ENCODE data around the gene CLASRP.
A peak's percentile ranks its signal among the peaks of the same experiment; 100 is the strongest.

Gene CLASRP

DNA sequence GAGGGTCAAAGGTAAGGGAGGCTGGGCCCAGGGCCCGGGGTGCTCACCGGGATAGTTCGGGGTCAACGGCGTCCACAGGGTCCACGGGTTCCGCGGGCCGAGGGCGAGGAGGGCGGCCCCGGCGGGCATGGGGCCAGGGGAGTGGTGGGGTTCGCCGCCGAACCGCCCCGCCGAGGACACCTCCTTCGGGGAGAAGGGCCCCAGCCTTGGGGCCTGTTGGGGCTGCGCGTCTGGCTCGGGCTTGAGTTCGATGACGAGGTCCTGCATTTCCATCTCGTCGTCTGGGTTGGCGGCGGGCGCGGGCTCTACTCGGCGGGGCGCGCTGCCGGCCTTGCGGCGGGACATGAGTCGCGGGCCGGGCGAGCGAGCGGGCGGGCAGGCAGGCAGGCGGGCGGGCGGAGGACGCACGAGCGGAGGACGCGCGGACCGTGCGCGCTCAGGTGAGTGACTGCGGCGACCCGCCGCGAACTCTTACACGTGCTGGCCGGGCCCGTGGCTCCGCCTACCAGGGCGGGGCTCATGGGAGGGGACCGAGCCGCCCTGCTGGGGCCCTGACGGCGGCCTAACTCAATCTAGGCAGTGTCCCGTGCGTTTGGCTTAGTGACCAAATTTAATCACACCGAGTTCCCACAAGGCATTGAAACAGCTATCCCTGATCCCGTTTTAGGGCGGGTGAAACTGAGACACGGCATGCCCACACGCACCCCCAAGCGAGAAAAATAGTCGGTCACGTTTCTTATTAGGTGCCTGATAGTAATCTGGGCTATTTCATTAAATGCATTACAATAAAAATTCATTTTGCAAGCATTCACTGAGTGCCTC, 37.4 kb downstream of the CLASRP start, which contains the start of gene ZNF296:
TSS of gene ZNF296 (minus strand) at position 450 of the 822 bp plus-strand sequence. CDS start at position 345, 105 bp downstream.
- Histone ChIP-seq H3K9ac (ENCODE audit: low read depth, low read length) (peak within 1 kb of the TSS; percentile 41; the same call in 1 of the 2 replicates), H3K9me3 (ENCODE audit: control insufficient read depth, insufficient read depth, low read length) (no peaks in the 10 kb centered on the region), H3K4me1 (ENCODE audit: control insufficient read depth, insufficient read depth, low read length) (peaks cover 42% of the 10 kb centered on the region), H3K27me3 (ENCODE audit: control insufficient read depth, insufficient read depth, low read length) (no peaks in the 10 kb centered on the region), H3K27ac (ENCODE audit: low read depth, low read length) (peak within 1 kb of the TSS; percentile 75), H3K4me3 (ENCODE audit: low read depth, low read length) (peak within 1 kb of the TSS; percentile 90), H3K36me3 (ENCODE audit: control insufficient read depth, insufficient read depth, low read length) (peaks cover 22% of the 10 kb centered on the region)

DNA sequence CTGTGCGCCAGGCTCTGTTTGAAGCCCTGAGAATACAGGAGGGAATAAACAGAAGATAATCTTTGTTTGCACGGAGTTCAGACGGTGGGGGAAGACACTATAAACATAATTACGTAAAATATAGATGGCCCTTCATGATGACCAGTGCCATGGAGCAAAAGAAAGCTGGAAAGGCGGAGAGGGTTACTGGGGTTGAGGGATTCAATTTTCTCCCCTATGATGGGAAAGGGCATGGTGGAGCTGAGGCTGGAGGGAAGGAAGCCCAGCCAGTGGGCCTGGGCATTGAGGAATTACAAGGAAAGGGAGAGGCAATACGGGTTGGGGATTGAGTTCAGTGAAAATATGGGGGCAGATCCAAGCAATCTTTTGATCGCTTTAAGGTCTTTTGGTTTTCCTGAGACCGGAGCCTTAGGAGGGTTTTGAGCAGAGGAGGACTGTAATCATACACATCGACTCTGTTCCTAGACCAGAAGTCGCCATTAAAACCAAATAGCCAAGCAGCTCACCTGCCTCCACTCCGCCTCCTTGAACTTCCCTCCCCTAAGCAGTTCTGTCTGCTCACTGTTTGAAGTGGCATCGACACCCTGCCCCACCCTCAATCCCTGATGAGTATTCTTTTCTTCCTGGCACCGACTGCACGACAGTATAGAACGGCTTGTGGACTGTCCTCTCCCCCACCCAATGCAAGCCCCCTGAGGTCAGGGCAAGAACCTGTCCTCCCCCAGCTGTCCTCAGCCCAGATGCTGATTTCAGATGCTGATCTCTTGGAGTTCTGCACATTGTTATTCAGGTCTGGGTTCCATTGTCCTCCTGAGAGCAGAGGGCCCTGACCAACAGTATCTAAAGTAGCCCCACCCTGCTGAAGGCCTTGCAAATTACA, 38.2 kb downstream of the CLASRP start:
- peaks cover 43% of the 10 kb centered on the region for H3K4me1 ChIP-seq (ENCODE audit: control insufficient read depth, insufficient read depth, low read length)
- H3K36me3 ChIP-seq (ENCODE audit: control insufficient read depth, insufficient read depth, low read length) = peaks cover 21% of the 10 kb centered on the region
- peak overlapping the region; percentile 90 for H3K4me3 ChIP-seq (ENCODE audit: low read depth, low read length)

DNA sequence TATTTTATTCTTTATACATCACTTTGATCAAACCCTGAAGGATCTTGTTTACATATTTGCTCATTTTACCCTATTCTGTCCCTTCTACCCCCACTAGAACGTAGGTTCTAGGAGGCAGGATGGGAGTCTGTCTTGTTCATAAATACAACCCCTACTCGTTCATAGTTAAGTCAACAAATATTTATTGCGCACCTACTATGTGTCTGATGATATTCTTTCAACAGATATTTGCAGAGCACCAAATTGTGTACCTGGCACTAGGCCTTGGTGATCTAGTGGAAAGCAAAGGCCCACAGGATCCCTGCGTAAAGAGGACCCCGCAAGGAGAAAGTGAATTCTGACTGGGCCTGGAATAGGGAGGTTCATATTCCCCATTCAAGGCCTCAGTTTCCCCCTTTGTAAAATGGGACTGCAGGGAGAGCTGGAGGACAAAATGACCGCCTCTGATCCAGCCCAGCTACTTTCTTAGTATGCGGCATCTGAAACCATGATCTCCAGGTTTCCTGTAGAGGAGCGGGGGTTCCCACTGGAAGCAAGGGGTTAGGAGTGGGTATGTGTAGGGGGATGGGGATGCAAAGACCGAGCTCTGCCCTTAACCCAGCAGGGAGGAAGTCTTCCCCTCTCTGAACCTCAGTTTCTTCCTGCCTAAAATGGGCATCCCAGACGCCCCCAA, 39.7 kb downstream of the CLASRP start:
- H3K4me1 ChIP-seq (ENCODE audit: control insufficient read depth, insufficient read depth, low read length) = peaks cover 43% of the 10 kb centered on the region
- no peaks in the 10 kb centered on the region for H3K9me3 ChIP-seq (ENCODE audit: control insufficient read depth, insufficient read depth, low read length)
- H3K4me3 ChIP-seq (ENCODE audit: low read depth, low read length) = peak overlapping the region; percentile 97
- peaks cover 17% of the 10 kb centered on the region for H3K36me3 ChIP-seq (ENCODE audit: control insufficient read depth, insufficient read depth, low read length)
- H3K27ac ChIP-seq (ENCODE audit: low read depth, low read length) = peak overlapping the region; percentile 99
- no peaks in the 10 kb centered on the region for H3K27me3 ChIP-seq (ENCODE audit: control insufficient read depth, insufficient read depth, low read length)
- H3K9ac ChIP-seq (ENCODE audit: low read depth, low read length) = peak overlapping the region; percentile 93

More for the DNA sequence above, 38.2 kb downstream of the CLASRP start:
- Histone ChIP-seq H3K27me3 (ENCODE audit: control insufficient read depth, insufficient read depth, low read length) (no peaks in the 10 kb centered on the region), H3K9ac (ENCODE audit: low read depth, low read length) (0 out of 2 replicates have a peak overlapping the region, but pooled peaks have one; percentile 3), H3K9me3 (ENCODE audit: control insufficient read depth, insufficient read depth, low read length) (no peaks in the 10 kb centered on the region), H3K27ac (ENCODE audit: low read depth, low read length) (peak overlapping the region; percentile 75)

DNA sequence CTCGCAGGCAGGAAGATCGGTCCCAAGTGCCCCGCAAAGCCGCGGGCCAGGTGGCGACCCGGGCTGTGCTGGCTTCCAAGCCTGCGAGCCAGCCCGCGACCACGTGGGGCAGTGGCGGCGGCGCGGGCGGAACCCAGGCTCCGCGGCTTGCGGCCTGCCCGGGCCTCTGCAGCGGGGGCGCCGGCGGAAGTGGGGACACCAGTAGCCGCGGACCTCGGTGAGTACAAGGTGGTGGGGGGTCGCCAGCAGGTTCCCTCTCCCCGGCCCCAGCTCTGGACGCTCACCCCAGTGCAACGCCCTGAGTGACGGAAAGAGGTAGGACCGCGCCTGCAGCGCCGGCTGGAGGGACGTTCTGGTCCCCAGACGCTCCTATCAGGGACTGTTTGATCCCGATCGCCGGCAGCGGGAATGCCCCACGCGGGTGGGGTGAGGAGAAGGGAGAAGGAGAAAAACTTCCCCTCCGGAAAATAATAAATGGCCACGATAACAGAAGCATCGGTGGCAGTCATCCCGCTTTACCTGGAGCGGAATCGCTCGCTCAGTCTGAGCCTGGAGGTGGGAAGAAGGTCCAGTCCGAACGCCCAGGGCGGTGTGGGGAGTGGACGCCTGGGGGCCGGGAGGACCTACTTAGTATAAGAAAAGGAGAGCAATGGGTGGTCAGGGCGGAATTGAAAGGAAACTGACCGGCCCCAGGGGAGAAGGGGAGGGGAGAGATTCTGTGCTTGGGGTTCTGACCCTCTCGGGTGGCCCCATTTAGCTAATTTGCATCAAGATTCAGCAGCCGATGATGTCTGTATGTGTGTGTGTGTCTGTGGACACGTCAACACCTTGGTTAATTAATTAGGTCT, 40.4 kb downstream of the CLASRP start, which contains the start of gene GEMIN7:
TSS of gene GEMIN7 (plus strand) at position 198 of the 848 bp plus-strand sequence. CDS start 10,855 bp downstream, outside the sequence.
- peak within 1 kb of the TSS; percentile 99 for H3K27ac ChIP-seq (ENCODE audit: low read depth, low read length)
- H3K36me3 ChIP-seq (ENCODE audit: control insufficient read depth, insufficient read depth, low read length) = peaks cover 16% of the 10 kb centered on the region
- peaks cover 41% of the 10 kb centered on the region for H3K4me1 ChIP-seq (ENCODE audit: control insufficient read depth, insufficient read depth, low read length)
- H3K9ac ChIP-seq (ENCODE audit: low read depth, low read length) = peak within 1 kb of the TSS; percentile 93
- no peaks in the 10 kb centered on the region for H3K9me3 ChIP-seq (ENCODE audit: control insufficient read depth, insufficient read depth, low read length)
- H3K27me3 ChIP-seq (ENCODE audit: control insufficient read depth, insufficient read depth, low read length) = no peaks in the 10 kb centered on the region
- peak within 1 kb of the TSS; percentile 97 for H3K4me3 ChIP-seq (ENCODE audit: low read depth, low read length)

DNA sequence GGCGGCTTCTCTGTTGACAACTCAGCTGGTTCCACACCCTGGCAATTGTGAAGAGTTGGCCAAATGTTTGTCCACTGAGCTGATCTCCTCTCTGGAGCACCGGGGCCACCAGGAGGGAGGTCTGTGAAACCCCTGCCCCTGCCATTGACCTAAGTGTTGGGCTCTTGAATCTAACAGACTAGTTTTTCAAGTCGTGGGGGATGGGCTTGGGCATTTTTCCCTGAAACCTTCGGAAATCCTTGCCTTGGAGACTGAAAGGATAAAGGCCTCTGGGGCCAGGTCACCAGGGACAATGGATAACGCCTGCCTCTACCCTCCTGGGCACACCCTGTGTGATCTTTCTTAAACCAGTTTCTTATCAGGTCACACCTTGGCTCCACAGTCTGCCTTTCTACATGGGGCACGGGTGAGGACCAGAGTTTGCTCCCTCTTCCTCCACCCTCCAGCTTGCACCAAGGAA, 41.1 kb downstream of the CLASRP start:
- no peaks in the 10 kb centered on the region for H3K9me3 ChIP-seq (ENCODE audit: control insufficient read depth, insufficient read depth, low read length)
- peaks cover 36% of the 10 kb centered on the region for H3K4me1 ChIP-seq (ENCODE audit: control insufficient read depth, insufficient read depth, low read length)
- peak overlapping the region; percentile 97 for H3K4me3 ChIP-seq (ENCODE audit: low read depth, low read length)
- peak overlapping the region; percentile 99 for H3K27ac ChIP-seq (ENCODE audit: low read depth, low read length)
- no peaks in the 10 kb centered on the region for H3K27me3 ChIP-seq (ENCODE audit: control insufficient read depth, insufficient read depth, low read length)
- peaks cover 13% of the 10 kb centered on the region for H3K36me3 ChIP-seq (ENCODE audit: control insufficient read depth, insufficient read depth, low read length)
- peak overlapping the region; percentile 93 for H3K9ac ChIP-seq (ENCODE audit: low read depth, low read length)

DNA sequence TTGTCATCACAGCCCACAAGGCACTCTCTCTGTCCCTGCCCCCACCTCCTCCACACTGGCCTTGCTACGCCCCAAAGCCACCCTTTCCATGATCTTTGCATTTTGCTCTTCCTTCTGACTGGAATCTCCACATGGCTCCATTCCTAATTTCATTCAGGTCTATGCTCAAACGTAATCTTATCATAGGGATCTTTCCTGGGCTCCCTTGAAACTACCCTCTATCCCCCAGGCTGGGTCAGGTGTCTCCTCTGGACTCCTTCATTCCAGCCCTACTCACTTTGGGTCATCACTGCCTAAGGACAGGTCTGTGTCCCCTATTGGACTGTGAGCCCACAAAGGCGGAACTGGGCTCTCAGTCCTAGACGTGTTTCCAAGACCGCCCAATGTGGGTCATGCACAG, 43.3 kb downstream of the CLASRP start:
- H3K4me3 ChIP-seq (ENCODE audit: low read depth, low read length) = no peak overlapping the region
- peaks cover 24% of the 10 kb centered on the region for H3K36me3 ChIP-seq (ENCODE audit: control insufficient read depth, insufficient read depth, low read length)
- peaks cover 28% of the 10 kb centered on the region for H3K4me1 ChIP-seq (ENCODE audit: control insufficient read depth, insufficient read depth, low read length)
- no peaks in the 10 kb centered on the region for H3K27me3 ChIP-seq (ENCODE audit: control insufficient read depth, insufficient read depth, low read length)
- no peak overlapping the region for H3K27ac ChIP-seq (ENCODE audit: low read depth, low read length)
- no peaks in the 10 kb centered on the region for H3K9me3 ChIP-seq (ENCODE audit: control insufficient read depth, insufficient read depth, low read length)
- H3K9ac ChIP-seq (ENCODE audit: low read depth, low read length) = no peak overlapping the region

DNA sequence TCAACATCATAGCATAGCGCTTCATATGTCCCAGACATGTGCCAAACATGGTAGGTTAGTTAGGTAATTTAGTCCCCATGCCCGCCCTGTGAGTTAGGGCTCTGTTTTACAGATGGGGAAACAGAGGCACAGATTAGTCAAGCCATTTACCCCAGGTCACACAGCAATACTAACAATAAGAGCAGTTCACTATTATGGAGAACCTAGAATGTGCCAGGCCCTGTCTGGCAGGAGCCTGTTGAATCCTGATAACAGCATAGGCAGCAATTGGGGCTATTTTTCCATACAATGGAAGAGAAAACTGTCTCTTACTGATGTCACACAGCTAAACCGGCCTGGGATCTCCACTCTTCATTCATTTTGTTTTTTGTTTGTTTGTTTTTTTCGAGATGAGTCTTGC, 47.6 kb downstream of the CLASRP start:
- Histone ChIP-seq H3K9me3 (ENCODE audit: control insufficient read depth, insufficient read depth, low read length) (no peaks in the 10 kb centered on the region), H3K36me3 (ENCODE audit: control insufficient read depth, insufficient read depth, low read length) (peaks cover 41% of the 10 kb centered on the region), H3K9ac (ENCODE audit: low read depth, low read length) (no peak overlapping the region), H3K4me3 (ENCODE audit: low read depth, low read length) (no peak overlapping the region), H3K4me1 (ENCODE audit: control insufficient read depth, insufficient read depth, low read length) (peaks cover 7% of the 10 kb centered on the region), H3K27ac (ENCODE audit: low read depth, low read length) (no peak overlapping the region), H3K27me3 (ENCODE audit: control insufficient read depth, insufficient read depth, low read length) (no peaks in the 10 kb centered on the region)

DNA sequence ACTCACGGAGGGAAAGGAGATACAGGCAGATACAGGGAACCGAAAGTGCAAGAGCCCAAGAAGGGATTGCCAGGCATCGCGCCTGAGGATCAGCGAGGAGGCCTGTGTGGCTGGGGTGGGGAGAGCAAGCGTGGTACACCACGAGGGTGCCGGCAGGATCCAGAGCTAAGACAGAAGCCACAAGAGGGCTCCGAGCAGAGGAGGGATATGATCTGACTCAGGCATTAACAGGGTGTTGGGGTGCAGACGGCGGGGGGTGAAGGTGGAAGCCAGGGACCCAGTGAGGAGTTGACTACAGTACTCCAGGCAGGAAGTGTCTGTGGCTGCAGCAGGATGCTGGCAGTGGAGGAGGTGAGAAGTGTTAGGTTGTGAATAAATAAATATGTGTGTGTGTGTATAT, 48.7 kb downstream of the CLASRP start:
- no peak overlapping the region for H3K27ac ChIP-seq (ENCODE audit: low read depth, low read length)
- H3K4me3 ChIP-seq (ENCODE audit: low read depth, low read length) = no peak overlapping the region
- H3K9ac ChIP-seq (ENCODE audit: low read depth, low read length) = no peak overlapping the region
- H3K4me1 ChIP-seq (ENCODE audit: control insufficient read depth, insufficient read depth, low read length) = peaks cover 7% of the 10 kb centered on the region
- H3K9me3 ChIP-seq (ENCODE audit: control insufficient read depth, insufficient read depth, low read length) = no peaks in the 10 kb centered on the region
- H3K36me3 ChIP-seq (ENCODE audit: control insufficient read depth, insufficient read depth, low read length) = peaks cover 31% of the 10 kb centered on the region
- no peaks in the 10 kb centered on the region for H3K27me3 ChIP-seq (ENCODE audit: control insufficient read depth, insufficient read depth, low read length)

DNA sequence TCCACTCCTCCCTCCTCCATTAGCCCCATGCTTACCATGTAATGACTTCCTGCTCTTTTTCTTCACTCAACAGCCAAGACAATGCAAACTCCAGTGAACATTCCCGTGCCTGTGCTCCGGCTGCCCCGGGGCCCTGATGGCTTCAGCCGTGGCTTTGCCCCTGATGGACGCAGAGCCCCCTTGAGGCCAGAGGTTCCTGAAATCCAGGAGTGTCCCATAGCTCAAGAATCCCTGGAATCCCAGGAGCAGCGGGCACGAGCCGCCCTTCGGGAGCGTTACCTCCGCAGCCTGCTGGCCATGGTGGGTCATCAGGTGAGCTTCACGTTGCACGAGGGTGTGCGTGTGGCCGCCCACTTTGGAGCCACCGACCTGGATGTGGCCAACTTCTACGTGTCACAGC, 51.2 kb downstream of the CLASRP start:
- no peaks in the 10 kb centered on the region for H3K9me3 ChIP-seq (ENCODE audit: control insufficient read depth, insufficient read depth, low read length)
- H3K9ac ChIP-seq (ENCODE audit: low read depth, low read length) = no peak overlapping the region
- peaks cover 7% of the 10 kb centered on the region for H3K4me1 ChIP-seq (ENCODE audit: control insufficient read depth, insufficient read depth, low read length)
- H3K4me3 ChIP-seq (ENCODE audit: low read depth, low read length) = no peak overlapping the region
- H3K27me3 ChIP-seq (ENCODE audit: control insufficient read depth, insufficient read depth, low read length) = no peaks in the 10 kb centered on the region
- no peak overlapping the region for H3K27ac ChIP-seq (ENCODE audit: low read depth, low read length)
- H3K36me3 ChIP-seq (ENCODE audit: control insufficient read depth, insufficient read depth, low read length) = peaks cover 29% of the 10 kb centered on the region

DNA sequence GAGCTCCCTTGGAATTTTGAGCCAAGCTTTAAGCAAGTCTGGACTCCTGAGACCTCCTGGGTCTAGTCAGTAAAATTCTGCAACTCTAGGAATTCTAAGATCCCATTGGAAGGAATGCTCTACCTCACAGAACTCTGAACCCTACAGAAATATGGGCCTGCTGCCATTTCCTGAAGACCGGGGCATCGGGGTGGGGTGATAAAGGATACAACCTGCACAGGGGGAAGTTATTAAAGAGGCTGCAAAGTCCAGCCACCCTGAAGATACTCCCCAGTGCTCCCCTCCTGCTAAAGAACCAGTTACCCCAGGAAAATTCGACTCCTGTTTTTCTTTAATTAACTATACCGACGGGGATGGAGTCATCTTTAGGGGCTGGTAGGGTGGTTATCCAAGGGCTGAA, 51.8 kb downstream of the CLASRP start:
- Histone ChIP-seq H3K36me3 (ENCODE audit: control insufficient read depth, insufficient read depth, low read length) (peaks cover 24% of the 10 kb centered on the region), H3K27me3 (ENCODE audit: control insufficient read depth, insufficient read depth, low read length) (no peaks in the 10 kb centered on the region), H3K4me1 (ENCODE audit: control insufficient read depth, insufficient read depth, low read length) (peaks cover 7% of the 10 kb centered on the region), H3K9ac (ENCODE audit: low read depth, low read length) (no peak overlapping the region), H3K9me3 (ENCODE audit: control insufficient read depth, insufficient read depth, low read length) (no peaks in the 10 kb centered on the region), H3K4me3 (ENCODE audit: low read depth, low read length) (peak overlapping the region; percentile 58; the same call in 1 of the 2 replicates), H3K27ac (ENCODE audit: low read depth, low read length) (peak overlapping the region; percentile 78)

Data from HUES48 (cell line).